Esophagus muscularis mucosa (tissue), 4 donors: ENCODE results near the gene ZCWPW1. TPM values are rescaled to one million over a fixed set of nuclear protein-coding genes. Genes with fewer than 3 reads are reported as not detected.

Experiments
- DNase-seq: peaks from one replicate; pipeline ENCODE4 v3.0.0-alpha.2; 2017; ENCODE audit errors: extremely low spot score
- H3K27ac ChIP-seq, 4 donors: fragments of 200-600 bp; sonication (generic); replicated peaks in 1 of 4; 1 replicate in 3 of 4; 2 replicates in 1 of 4; pipeline ENCODE4 v1.5.1; 2016 to 2019; ENCODE audit warnings: mild to moderate bottlenecking in 1 of 4
- H3K27me3 ChIP-seq, 4 donors: fragments of 200-600 bp; sonication (generic); one replicate each; pipeline versions ENCODE4 v1.5.1 to v1.6.0; 2016 to 2019
- H3K36me3 ChIP-seq, 4 donors: fragments of 200-600 bp; sonication (generic); one replicate each; pipeline ENCODE4 v1.5.1; 2016 to 2019
- H3K4me1 ChIP-seq, 4 donors: fragments of 200-600 bp; sonication (generic); one replicate each; pipeline ENCODE4 v1.5.1; 2016 to 2019
- H3K4me3 ChIP-seq, 4 donors: fragments of 200-600 bp; sonication (generic); 1 replicate in 2 of 4; 2 replicates in 2 of 4; pipeline ENCODE4 v1.5.1; 2016 to 2019; ENCODE audit warnings: mild to moderate bottlenecking in 4 of 4, moderate library complexity in 1 of 4
- H3K9me3 ChIP-seq, 4 donors: fragments of 200-600 bp; sonication (generic); 1 replicate in 3 of 4; 2 replicates in 1 of 4; pipeline ENCODE4 v1.5.1; 2016 to 2019
- EP300 ChIP-seq: sonication (generic); formaldehyde crosslinking; IDR thresholded peaks from one replicate; pipeline ENCODE4 v1.6.1; 2017; ENCODE audit warnings: antibody characterized with exemption
- POLR2A ChIP-seq: fragments of 450-650 bp; IDR thresholded peaks from one replicate; pipeline ENCODE4 v1.6.1; 2017; ENCODE audit warnings: antibody characterized with exemption, moderate library complexity, mild to moderate bottlenecking, low read depth
- POLR2AphosphoS5 ChIP-seq, 2 donors: sonication (generic); formaldehyde crosslinking; IDR thresholded peaks; one replicate each; pipeline ENCODE4 v1.6.1; 2017; ENCODE audit warnings: antibody characterized with exemption in 2 of 2
- WGBS: methylation state at CpG from one replicate; pipeline ENCODE4 v1.1.5; 2018; 5-methylcytosine and 5-hydroxymethylcytosine counted together
- intact Hi-C: fragments of 100-400 bp; cut with DNase I; formaldehyde crosslinking; loops from one replicate; pipeline ENCODE4 v1.15.1; 2023
- total RNA-seq, 4 donors: library from RNA; depleted of rRNA; stranded (reverse); fragments of >200 nt; gene quantifications; one replicate each; pipeline versions ENCODE4 v1.1.0 to v1.2.1, GENCODE V29; 2016
- TF ChIP-seq, protein P1 (sequence below), 3 experiments: fragments of 200-600 bp in 2 of 3; fragments of 450-650 bp in 1 of 3; sonication (generic) in 2 of 3; IDR thresholded peaks; one replicate each; pipeline ENCODE4 v1.5.1; 2017 to 2019; ENCODE audit warnings: antibody characterized with exemption in 3 of 3, mild to moderate bottlenecking in 2 of 3, moderate library complexity in 1 of 3

Gene ZCWPW1
- total RNA-seq, 4 donors from 2014 or later = 2.9 to 7.6 (median 5.8) TPM

DNA sequence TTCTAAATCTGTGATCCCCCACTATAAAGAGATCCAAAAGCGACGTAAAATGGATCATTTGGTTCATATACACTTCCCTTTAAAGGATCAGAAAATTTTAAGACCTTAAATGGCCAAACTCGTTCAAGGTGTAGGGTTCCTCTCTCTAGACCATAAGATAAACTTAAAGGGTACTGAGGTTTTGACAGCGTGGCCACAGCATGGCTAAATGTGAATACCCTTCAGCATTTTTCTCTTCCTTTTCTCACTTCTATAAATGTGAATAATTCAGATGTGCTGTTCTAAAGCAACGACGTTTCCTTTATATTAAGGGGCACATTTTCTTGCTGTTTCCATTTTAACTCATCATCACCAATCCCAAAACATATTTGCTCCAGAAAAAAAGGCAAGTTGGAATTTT is 5.2 kb downstream of the ZCWPW1 start:
- WGBS = 91% methylated on average over 6 of the region's 6 CpGs
- no peak for DNase-seq
- intact Hi-C loops = no loop called here
- H3K4me3 ChIP-seq = no peak overlapping the region
- H3K36me3 ChIP-seq = peaks cover 0 to 4% (median 0%) of the 10 kb centered on the region in 4 donors
- peaks cover 0 to 9% (median 9%) of the 10 kb centered on the region in 4 donors for H3K4me1 ChIP-seq
- TF ChIP-seq, protein P1, sequence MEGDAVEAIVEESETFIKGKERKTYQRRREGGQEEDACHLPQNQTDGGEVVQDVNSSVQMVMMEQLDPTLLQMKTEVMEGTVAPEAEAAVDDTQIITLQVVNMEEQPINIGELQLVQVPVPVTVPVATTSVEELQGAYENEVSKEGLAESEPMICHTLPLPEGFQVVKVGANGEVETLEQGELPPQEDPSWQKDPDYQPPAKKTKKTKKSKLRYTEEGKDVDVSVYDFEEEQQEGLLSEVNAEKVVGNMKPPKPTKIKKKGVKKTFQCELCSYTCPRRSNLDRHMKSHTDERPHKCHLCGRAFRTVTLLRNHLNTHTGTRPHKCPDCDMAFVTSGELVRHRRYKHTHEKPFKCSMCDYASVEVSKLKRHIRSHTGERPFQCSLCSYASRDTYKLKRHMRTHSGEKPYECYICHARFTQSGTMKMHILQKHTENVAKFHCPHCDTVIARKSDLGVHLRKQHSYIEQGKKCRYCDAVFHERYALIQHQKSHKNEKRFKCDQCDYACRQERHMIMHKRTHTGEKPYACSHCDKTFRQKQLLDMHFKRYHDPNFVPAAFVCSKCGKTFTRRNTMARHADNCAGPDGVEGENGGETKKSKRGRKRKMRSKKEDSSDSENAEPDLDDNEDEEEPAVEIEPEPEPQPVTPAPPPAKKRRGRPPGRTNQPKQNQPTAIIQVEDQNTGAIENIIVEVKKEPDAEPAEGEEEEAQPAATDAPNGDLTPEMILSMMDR (IDR thresholded peaks at IDR 0.05) = no peak
- TF ChIP-seq EP300 = no peak
- no peak for TF ChIP-seq POLR2AphosphoS5 (IDR thresholded peaks at IDR 0.05)
- no peak for TF ChIP-seq POLR2A
- no peaks in the 10 kb centered on the region for H3K27me3 ChIP-seq
- no peaks in the 10 kb centered on the region for H3K9me3 ChIP-seq
- H3K27ac ChIP-seq = no peak overlapping the region

DNA sequence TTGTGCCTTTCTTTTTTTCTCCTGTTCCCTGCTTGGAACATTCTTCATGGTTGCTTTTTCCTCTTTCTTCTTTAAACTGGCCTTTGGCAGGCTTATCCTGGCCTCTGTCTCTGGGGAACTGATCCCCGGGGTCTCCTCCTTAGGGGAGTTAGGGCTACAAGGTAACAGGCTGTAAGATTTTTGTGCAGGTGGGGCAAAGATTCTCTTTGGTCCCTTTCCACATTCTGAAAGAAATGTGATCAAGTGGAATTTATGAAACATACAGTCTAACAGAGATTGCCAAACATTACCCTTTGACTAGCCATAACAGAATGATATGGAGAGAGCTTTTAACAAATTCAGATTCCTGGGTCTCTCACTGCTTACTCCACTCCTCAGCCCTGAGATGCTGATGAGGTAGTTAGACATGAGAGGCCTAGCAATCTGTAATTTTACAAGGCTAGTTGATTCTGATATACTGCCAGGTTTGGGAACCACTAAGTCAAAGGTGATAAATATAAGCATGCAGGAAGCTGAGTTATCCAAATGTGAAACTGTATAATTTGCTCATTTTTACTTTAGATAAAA is 8.8 kb downstream of the ZCWPW1 start:
- 50% methylated on average over 1 of the region's 1 CpG for whole genome bisulfite sequencing
- H3K9me3 ChIP-seq = no peaks in the 10 kb centered on the region
- no peaks in the 10 kb centered on the region for H3K4me1 ChIP-seq
- H3K27me3 ChIP-seq = no peaks in the 10 kb centered on the region
- peaks cover 0 to 11% (median 0%) of the 10 kb centered on the region in 4 donors for H3K36me3 ChIP-seq
- no peak overlapping the region for H3K4me3 ChIP-seq
- TF ChIP-seq EP300 = no peak
- TF ChIP-seq POLR2AphosphoS5 (IDR thresholded peaks at IDR 0.05) = no peak
- TF ChIP-seq POLR2A = no peak
- TF ChIP-seq, protein P1 (IDR thresholded peaks at IDR 0.05) = no peak
- DNase-seq = no peak
- intact Hi-C loops = no loop called here
- no peak overlapping the region for H3K27ac ChIP-seq

DNA sequence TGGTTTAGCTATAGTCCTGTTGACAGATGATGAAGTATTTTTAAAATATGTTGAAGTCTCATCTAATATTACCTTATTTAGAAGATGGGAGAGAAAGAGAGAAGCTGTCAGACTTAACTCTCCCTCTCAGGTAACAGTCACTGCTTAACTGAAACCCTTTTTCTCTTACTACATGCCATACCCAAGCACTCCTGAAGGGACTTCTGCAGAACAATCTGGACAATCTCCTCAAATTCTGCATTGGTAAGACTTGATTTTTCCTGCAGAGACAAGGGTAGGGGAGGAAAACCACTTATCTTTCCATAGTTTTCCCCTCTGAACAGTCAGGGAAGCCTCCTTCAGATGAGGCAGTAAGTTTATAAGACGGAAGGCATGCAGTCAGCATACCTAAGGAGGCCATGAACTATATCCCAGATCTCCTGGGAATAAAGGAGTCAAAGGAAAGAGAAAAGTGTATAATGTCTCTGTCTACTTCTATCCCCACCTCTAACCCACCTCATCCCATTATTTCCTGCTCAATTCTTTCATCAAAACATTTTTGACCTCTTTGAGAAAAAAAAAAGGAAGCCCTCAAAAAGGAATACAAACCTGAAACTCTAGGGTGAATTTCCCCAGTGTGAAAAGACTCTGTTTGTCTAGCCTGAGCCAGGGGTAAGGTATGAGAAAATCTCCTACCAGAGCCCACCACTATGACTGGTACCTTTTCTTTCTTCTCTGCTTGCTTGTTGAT is 9.4 kb downstream of the ZCWPW1 start:
- H3K4me3 ChIP-seq = no peak overlapping the region
- H3K9me3 ChIP-seq = no peaks in the 10 kb centered on the region
- peaks cover 0 to 14% (median 0%) of the 10 kb centered on the region in 4 donors for H3K36me3 ChIP-seq
- no peak overlapping the region for H3K27ac ChIP-seq
- no peak for DNase-seq
- no peaks in the 10 kb centered on the region for H3K27me3 ChIP-seq
- 67% methylated on average over 1 of the region's 1 CpG for WGBS
- intact Hi-C loops = no loop called here
- no peaks in the 10 kb centered on the region for H3K4me1 ChIP-seq
- TF ChIP-seq EP300 (no peak), POLR2A (no peak), POLR2AphosphoS5 (IDR thresholded peaks at IDR 0.05) (no peak)
- TF ChIP-seq, protein P1 (IDR thresholded peaks at IDR 0.05) = no peak

DNA sequence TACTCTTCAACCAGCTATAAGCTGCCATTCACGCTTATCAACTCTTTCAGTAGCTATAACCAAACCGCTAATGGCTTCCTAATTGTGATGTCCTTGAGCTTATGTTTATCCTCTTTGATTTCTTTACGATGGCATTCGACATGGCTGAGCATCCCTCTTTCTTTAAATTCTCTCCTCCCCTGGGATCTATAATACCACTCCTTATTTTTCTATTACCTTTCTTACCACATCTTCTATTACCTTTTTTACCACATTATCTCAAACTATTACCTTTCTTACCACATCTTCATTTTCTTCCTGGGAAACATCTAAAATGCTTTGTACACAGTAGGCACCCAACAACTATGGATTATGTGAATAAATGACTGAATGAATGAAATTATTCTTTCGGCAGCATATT is 13.1 kb downstream of the ZCWPW1 start:
- peaks cover 0 to 10% (median 0%) of the 10 kb centered on the region in 4 donors for H3K36me3 ChIP-seq
- TF ChIP-seq POLR2A (no peak), POLR2AphosphoS5 (IDR thresholded peaks at IDR 0.05) (no peak), EP300 (no peak)
- TF ChIP-seq, protein P1 (IDR thresholded peaks at IDR 0.05) = no peak
- no peak overlapping the region for H3K27ac ChIP-seq
- H3K27me3 ChIP-seq = no peaks in the 10 kb centered on the region
- no peaks in the 10 kb centered on the region for H3K4me1 ChIP-seq
- no peak overlapping the region for H3K4me3 ChIP-seq
- H3K9me3 ChIP-seq = no peaks in the 10 kb centered on the region
- intact Hi-C loops = no loop called here
- WGBS = 91% methylated on average over 5 of the region's 5 CpGs
- no peak for DNase-seq
